GM19328 (cell line): ENCODE results near the gene ARTN.

Experiments used
- ATAC-seq: cut with Tn5 transposase; IDR thresholded peaks from one replicate; pipeline ENCODE4 v1.9.1; 2021; ENCODE audit warnings: mild to moderate bottlenecking, moderate library complexity; ENCODE audit not compliant: unreplicated experiment

Gene ARTN

GRCh38 chr1:43924516-43924915 lies 9.1 kb upstream of the ARTN start:
- ATAC-seq: no peak

GRCh38 chr1:43925846-43926245 lies 7.8 kb upstream of the ARTN start:
- no peak for ATAC-seq

GRCh38 chr1:43930168-43930948 lies 3.2 kb upstream of the ARTN start:
- no peak for ATAC-seq

- ATAC-seq: no peak
Observed at GRCh38 chr1:43930949-43931275, 2.7 kb upstream of the ARTN start.

- ATAC-seq: no peak
Observed at GRCh38 chr1:43931711-43932660, 1.6 kb upstream of the ARTN start.

- ATAC-seq: no peak
Observed at GRCh38 chr1:43932786-43933385, 715 bp upstream of the ARTN start.

- no peak for ATAC-seq
Observed at GRCh38 chr1:43934101-43934985, 742 bp downstream of the ARTN start.

- no peak for ATAC-seq
Observed at GRCh38 chr1:43934986-43935324, 1.4 kb downstream of the ARTN start.

- no peak for ATAC-seq
Observed at GRCh38 chr1:43935711-43936427, 2.3 kb downstream of the ARTN start.

GRCh38 chr1:43936431-43937151 lies 3.0 kb downstream of the ARTN start:
- no peak for ATAC-seq

GRCh38 chr1:43937179-43937865 lies 3.7 kb downstream of the ARTN start:
- no peak for ATAC-seq

- ATAC-seq: no peak
Observed at GRCh38 chr1:43938383-43938782, 4.8 kb downstream of the ARTN start.

- ATAC-seq: no peak
Observed at GRCh38 chr1:43938892-43939587, 5.4 kb downstream of the ARTN start.

GRCh38 chr1:43942411-43942810 lies 8.8 kb downstream of the ARTN start:
- no peak for ATAC-seq

GRCh38 chr1:43944860-43945259 lies 11.3 kb downstream of the ARTN start:
- no peak for ATAC-seq

GRCh38 chr1:43945674-43946235 lies 12.2 kb downstream of the ARTN start:
- no peak for ATAC-seq

GRCh38 chr1:43946236-43947060 lies 12.8 kb downstream of the ARTN start, which contains the start of gene IPO13:
Gene IPO13, plus strand, starts transcription at chr1:43946950. Its CDS starts 651 bp downstream, at chr1:43947601.
- ATAC-seq: peak; percentile 93
